COLO668 (cell line): ENCODE results near the gene TMEM229B.

Source experiments
- DNase-seq: peaks from one replicate; lab custom pipeline; 2025; ENCODE audit not compliant: unreplicated experiment; lab: John Stamatoyannopoulos, UW

The TMEM229B gene

DNA sequence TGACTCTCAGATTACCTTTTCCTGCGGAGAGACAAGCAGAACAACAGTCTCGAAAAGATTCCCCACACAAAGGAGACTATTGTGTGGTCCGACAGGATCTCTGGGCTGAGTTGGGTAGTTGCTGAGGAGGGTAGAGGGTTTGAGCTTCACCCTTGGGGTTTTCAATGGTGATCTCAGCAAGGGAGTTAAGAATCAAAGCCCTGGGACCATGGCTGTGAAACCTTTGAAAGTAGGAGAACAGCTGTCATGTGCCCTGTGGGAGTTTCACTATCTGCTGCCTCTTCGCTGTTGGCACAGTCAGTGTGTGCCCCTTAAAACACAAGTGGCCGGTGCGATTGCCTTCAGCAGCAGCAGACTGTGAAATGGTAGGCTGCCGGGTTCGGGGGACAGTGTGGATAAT lies 62.4 kb downstream of the TMEM229B start:
- no peak for DNase-seq

- no peak for DNase-seq
Measured at GRCh38 chr14:67425608-67426007, 62.9 kb downstream of the TMEM229B start.

- no peak for DNase-seq
Measured at GRCh38 chr14:67424539-67424938, 64.0 kb downstream of the TMEM229B start.

DNA sequence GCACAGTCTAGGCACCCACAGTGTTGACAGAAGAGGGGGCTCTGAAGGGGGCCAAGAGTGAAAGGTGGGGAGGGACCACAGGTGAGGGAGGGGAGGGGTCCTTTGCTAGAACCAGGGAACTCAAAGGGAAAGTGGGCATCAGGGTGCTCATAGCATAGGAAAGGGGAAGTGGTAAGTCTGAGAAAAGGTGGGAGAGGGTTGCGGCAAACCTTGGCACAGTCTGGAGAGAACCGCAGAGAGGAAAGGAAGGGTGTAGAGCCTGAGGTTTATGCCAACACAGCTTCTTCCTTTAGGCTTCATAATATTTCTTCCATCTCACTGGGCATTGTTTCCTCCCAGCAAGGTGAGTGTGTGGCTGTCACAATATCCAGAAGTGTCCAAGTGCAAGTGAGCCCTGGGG lies 65.1 kb downstream of the TMEM229B start:
- no peak for DNase-seq

DNA sequence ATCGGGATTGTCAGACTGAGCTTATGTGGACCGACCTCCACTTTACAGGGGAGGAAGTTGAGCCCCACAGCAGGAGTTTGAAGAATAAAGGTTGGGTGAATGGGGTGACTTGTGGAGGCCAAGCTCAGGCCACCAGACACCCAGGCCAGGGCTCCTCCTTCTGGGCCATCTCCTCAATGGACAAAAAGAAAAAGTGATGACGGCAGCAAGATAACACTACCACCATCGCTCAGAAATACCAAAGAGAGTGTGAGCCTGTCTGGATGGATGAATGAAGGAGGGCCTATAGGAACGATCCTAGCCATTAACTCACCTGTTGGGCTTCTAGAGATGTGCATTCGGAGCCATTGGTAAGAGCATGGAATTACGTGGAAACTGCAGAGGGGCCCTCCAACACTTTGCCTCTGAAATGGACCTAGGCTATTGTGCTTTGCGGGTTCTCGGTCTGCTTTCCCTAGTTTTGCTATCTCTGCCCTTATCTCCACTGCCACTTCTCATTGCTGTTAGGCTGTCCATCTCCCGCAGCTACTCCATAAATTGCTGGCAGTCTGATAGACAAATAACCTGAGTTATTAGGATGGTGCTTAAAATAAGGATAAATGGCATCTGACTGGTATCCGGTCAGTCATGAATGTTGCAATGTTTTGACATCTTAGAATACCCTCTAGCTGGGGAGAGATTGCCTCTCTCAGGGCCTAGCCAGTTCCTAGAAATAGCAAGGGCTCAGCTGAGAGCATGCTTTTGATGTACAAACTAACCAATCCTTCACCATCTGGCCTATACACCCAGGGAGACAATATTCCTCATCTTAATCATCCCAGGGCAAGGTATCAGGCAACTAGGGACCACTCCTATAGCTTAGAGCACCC lies 66.9 kb downstream of the TMEM229B start:
- no peak for DNase-seq
